GM12878 (cell line): ENCODE results near the gene NCAN. TPM values are rescaled to one million over a fixed set of nuclear protein-coding genes. Genes with fewer than 3 reads are reported as not detected.

Source experiments
- ATAC-seq: fragments of 200-7000 bp; cut with Tn5 transposase; 3 replicates; pipeline ENCODE4 v1.9.1; 2020; ENCODE audit warnings: mild to moderate bottlenecking, moderate library complexity
- BruUV-seq: library from RNA; stranded (reverse); fragments of 400-500 nt; replicated peaks from 2 replicates; lab custom pipeline; 2021; lab: Mats Ljungman, UMichigan
- CTCF ChIA-PET: fragments of 300-600 bp; sonication (Branson Sonifier 250); formaldehyde crosslinking; extraction: SDS; loops from one replicate; lab custom pipeline; 2021; ENCODE audit warnings: inconsistent platforms; lab: Yijun Ruan, JAX
- POLR2A ChIA-PET: fragments of 350-600 bp; formaldehyde crosslinking; extraction: SDS; loops from one replicate; lab custom pipeline; 2021; ENCODE audit warnings: inconsistent platforms; lab: Charles Lee
- RAD21 ChIA-PET: fragments of 300-600 bp; sonication (Branson Sonifier 250); formaldehyde crosslinking; loops from one replicate; lab custom pipeline; 2023; ENCODE audit warnings: antibody characterized with exemption; ENCODE audit not compliant: unreplicated experiment; lab: Charles Lee
- SMC1A ChIA-PET: fragments of 300-600 bp; sonication (Branson Sonifier 250); formaldehyde crosslinking; loops from one replicate; lab custom pipeline; 2023; ENCODE audit not compliant: unreplicated experiment, uncharacterized antibody; lab: Charles Lee
- DNase-seq: peaks from one replicate; pipeline ENCODE4 v3.0.0-alpha.2; 2011; ENCODE audit warnings: low read depth, low spot score
- FAIRE-seq: peaks from 3 replicates; lab custom pipeline; 2011; peaks lifted over from hg19 to GRCh38; lab: Jason Lieb, UNC
- H2AFZ ChIP-seq: 2 replicates; pipeline ENCODE4 v1.6.0; 2011; ENCODE audit warnings: low read depth, low read length, control low read depth; ENCODE audit not compliant: control insufficient read depth
- H3K27ac ChIP-seq: 2 replicates; pipeline ENCODE4 v1.5.1; 2011; ENCODE audit warnings: control low read depth; ENCODE audit not compliant: control insufficient read depth, insufficient read depth
- H3K27me3 ChIP-seq, 2 experiments: replicated peaks in 1 of 2; 2 replicates each; pipeline versions ENCODE4 v1.6.0 to v1.6.1; 2011; ENCODE audit warnings: low read length in 1 of 2; ENCODE audit not compliant: control insufficient read depth in 2 of 2, insufficient read depth in 2 of 2
- H3K36me3 ChIP-seq, 2 experiments: 2 replicates each; pipeline ENCODE4 v1.5.1; 2011; ENCODE audit warnings: low read length in 1 of 2; ENCODE audit not compliant: control insufficient read depth in 2 of 2, insufficient read depth in 2 of 2
- H3K4me1 ChIP-seq: 2 replicates; pipeline ENCODE4 v1.6.1; 2011; ENCODE audit warnings: mild to moderate bottlenecking, low read length, moderate library complexity, mixed read lengths; ENCODE audit not compliant: control insufficient read depth, insufficient read depth
- H3K4me2 ChIP-seq: 2 replicates; pipeline ENCODE4 v1.6.0; 2011; ENCODE audit warnings: control low read depth; ENCODE audit not compliant: control insufficient read depth, insufficient read depth
- H3K4me3 ChIP-seq: fragments of 200-600 bp; sonication (generic); 2 replicates; pipeline ENCODE4 v1.5.1; 2016
- H3K79me2 ChIP-seq: 2 replicates; pipeline ENCODE4 v1.6.0; 2011; ENCODE audit warnings: low read length; ENCODE audit not compliant: control insufficient read depth, insufficient read depth
- H3K9ac ChIP-seq: 2 replicates; pipeline ENCODE4 v1.8.0; 2011; ENCODE audit warnings: low read length, control low read depth, mixed read lengths; ENCODE audit not compliant: control insufficient read depth, insufficient read depth
- H3K9me3 ChIP-seq: replicated peaks from 3 replicates; pipeline ENCODE4 v1.5.1; 2011; ENCODE audit warnings: mild to moderate bottlenecking, low read length; ENCODE audit not compliant: control insufficient read depth, insufficient read depth
- H4K20me1 ChIP-seq: 2 replicates; pipeline ENCODE4 v1.6.0; 2011; ENCODE audit not compliant: control insufficient read depth, insufficient read depth
- BCLAF1 ChIP-seq: fragments of 450-650 bp; IDR thresholded peaks from 2 replicates; pipeline ENCODE4 v1.6.1; 2017; ENCODE audit warnings: antibody characterized with exemption, mild to moderate bottlenecking, moderate library complexity
- BMI1 ChIP-seq: fragments of 450-650 bp; IDR thresholded peaks from 2 replicates; pipeline ENCODE4 v1.6.1; 2016; ENCODE audit warnings: mild to moderate bottlenecking, moderate library complexity, borderline replicate concordance
- IRF4 ChIP-seq: IDR thresholded peaks from 2 replicates; pipeline ENCODE4 v1.6.1; 2011; ENCODE audit warnings: low read depth, low read length
- LARP7 ChIP-seq: fragments of 450-650 bp; IDR thresholded peaks from 2 replicates; pipeline ENCODE4 v1.6.1; 2017; ENCODE audit warnings: mild to moderate bottlenecking
- POLR2A ChIP-seq: IDR thresholded peaks from 2 replicates; pipeline ENCODE4 v1.6.1; 2011; ENCODE audit warnings: low read depth, mild to moderate bottlenecking, low read length
- POU2F2 ChIP-seq: IDR thresholded peaks from 3 replicates; pipeline ENCODE4 v1.6.1; 2011; ENCODE audit warnings: low read depth, mild to moderate bottlenecking, low read length, borderline replicate concordance
- RFX5 ChIP-seq: IDR thresholded peaks from 2 replicates; pipeline ENCODE4 v1.6.1; 2011; ENCODE audit warnings: low read depth, low read length, improper control_type of control experiment
- WGBS: methylation state at CpG from one replicate; pipeline ENCODE4 v1.1.6; 2016; ENCODE audit warnings: low lambda C conversion rate; ENCODE audit not compliant: insufficient replicate concordance, insufficient coverage; ENCODE audit errors: missing lambda C conversion rate; 5-methylcytosine and 5-hydroxymethylcytosine counted together
- in situ Hi-C: fragments of 300-500 bp; cut with MboI; formaldehyde crosslinking; loops from 9 replicates; pipeline ENCODE4 v1.14.3; 2018; ENCODE audit warnings: mixed read lengths
- intact Hi-C: fragments of 100-400 bp; cut with micrococcal nuclease; formaldehyde crosslinking; loops from one replicate; pipeline ENCODE4 v1.14.2; 2022; ENCODE audit not compliant: unreplicated experiment
- polyA plus RNA-seq, 11 experiments: library from polyadenylated mRNA; depleted of rRNA in 4 of 11; unstranded in 6 of 11; stranded (reverse) in 5 of 11; fragments of >200 nt; fragmentation: Nextera tagmentation in 4 of 11; fragmentation: Illumina TruSeq in 1 of 11; extraction: Ambion mirVana in 4 of 11; extraction: Trizol in 1 of 11; gene quantifications; 1 replicate in 1 of 11; 2 replicates in 10 of 11; pipeline versions ENCODE4 v1.2.1 to v1.2.3, GENCODE V29; 2011 to 2016; ENCODE audit warnings: inconsistent platforms in 2 of 11, missing spikeins in 2 of 11, low read depth in 1 of 11
- total RNA-seq, 4 experiments: library from RNA; depleted of rRNA in 3 of 4; stranded (reverse); fragments of >200 nt in 3 of 4; fragmentation: Illumina TruSeq in 1 of 4; extraction: Trizol in 1 of 4; gene quantifications; 2 replicates each; pipeline versions ENCODE4 v1.2.1 to v1.2.3, GENCODE V29; 2013 to 2021

The NCAN gene
- total and polyA plus RNA-seq, 10 of the 15 experiments (the other 5 are each of a cell fraction or from before 2014, with no cell fraction given): 0.02 to 0.34 (median 0.12) TPM; not detected in 1

GRCh38 chr19:19276386-19276785 is 64.6 kb downstream of the NCAN start (continued):
- TF ChIP-seq BCLAF1: no peak
- TF ChIP-seq IRF4: no peak

GRCh38 chr19:19276851-19277250 is 65.1 kb downstream of the NCAN start:
- no peaks in the 10 kb centered on the region for H3K9me3 ChIP-seq
- H3K4me3 ChIP-seq: no peak overlapping the region
- H4K20me1 ChIP-seq: no peaks in the 10 kb centered on the region
- no peak for FAIRE-seq
- TF ChIP-seq LARP7: no peak
- no peak for TF ChIP-seq POU2F2
- TF ChIP-seq BMI1: no peak
- no peak for TF ChIP-seq RFX5
- TF ChIP-seq POLR2A: peak; percentile 25; the same call in 1 of the 2 replicates
- intact Hi-C loops (no loop called here), in situ Hi-C loops (no loop called here)
- H3K4me2 ChIP-seq: no peak overlapping the region
- POLR2A ChIA-PET: no interaction called here
- H3K36me3 ChIP-seq: peaks cover 4 to 15% of the 10 kb centered on the region in 2 experiments; a peak in 3 of 4 replicates
- no TSS peak for BruUV-seq
- DNase-seq: no peak
- 98% methylated on average over 16 of the region's 20 CpGs for WGBS
- no peaks in the 10 kb centered on the region for H3K79me2 ChIP-seq
- no peak for ATAC-seq
- H3K27me3 ChIP-seq: no peaks in the 10 kb centered on the region
- SMC1A ChIA-PET: no interaction called here
- no peak overlapping the region for H2AFZ ChIP-seq
- CTCF ChIA-PET: no interaction called here
- no peaks in the 10 kb centered on the region for H3K4me1 ChIP-seq
- RAD21 ChIA-PET: no interaction called here
- H3K27ac ChIP-seq: no peak overlapping the region
- no peak overlapping the region for H3K9ac ChIP-seq
